GM21723 (cell line): ENCODE data around the gene NOL3.

Experiments
- ATAC-seq: cut with Tn5 transposase; IDR thresholded peaks from one replicate; pipeline ENCODE4 v1.9.1; 2021; ENCODE audit warnings: mild to moderate bottlenecking, moderate library complexity; ENCODE audit not compliant: unreplicated experiment

Gene NOL3

GRCh38 chr16:67169642-67170167 is 633 bp upstream of the NOL3 start:
- ATAC-seq, result peak; percentile 9

DNA sequence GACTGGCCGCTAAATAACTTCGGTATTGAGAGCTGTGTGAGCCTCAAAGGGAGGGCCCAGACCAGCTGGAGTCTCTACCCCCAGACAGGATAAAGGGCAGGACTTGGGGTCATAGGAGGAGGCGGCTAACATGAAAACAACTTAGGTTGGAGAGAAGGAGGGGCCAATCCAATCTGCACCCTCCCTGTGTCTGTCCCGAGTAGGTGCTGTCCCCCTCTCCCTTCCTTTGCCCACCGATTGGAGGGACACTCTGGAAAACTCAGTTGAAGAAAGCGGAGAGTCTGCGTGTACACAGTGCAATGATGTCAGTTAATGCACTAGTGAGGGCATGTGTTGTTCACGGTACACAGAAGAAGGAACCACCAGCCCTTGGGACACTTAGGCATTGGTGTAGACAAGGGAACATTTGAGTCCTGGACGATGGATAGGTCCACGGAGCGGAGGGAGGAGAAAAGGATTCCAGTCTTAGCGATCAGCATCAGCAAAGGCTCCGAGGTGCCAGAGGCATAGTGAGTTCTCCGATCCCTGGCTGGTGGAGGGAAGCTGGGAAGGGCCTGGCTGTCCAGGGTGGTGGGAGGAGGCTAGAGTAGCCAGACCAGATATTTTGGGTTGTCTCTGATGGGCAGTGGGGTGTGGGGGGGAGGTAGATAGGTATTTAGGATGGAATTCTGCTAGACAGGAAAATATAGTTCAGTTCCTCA is 761 bp downstream of the NOL3 start:
- ATAC-seq, result peak; percentile 6

DNA sequence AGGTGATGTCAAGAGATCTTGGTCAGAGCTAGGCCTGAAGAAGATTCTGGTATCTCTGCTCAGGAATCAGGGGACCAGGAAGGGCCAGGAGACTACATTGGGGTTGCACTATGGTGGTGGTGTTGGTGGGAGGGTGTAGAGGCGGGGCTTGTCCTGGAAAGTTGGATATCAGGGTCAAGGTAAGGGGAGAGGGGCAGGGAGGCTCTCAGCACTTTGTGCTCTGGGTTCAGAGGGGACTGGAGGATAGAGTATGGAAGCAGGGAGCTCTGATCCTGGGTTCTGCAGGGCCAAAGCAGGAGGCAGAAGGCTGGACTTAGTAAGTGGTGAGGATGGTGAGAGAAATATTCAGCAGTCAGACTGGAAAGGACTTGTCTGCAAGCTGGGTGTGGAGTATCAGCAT is 3.0 kb downstream of the NOL3 start:
- no peak for ATAC-seq

GRCh38 chr16:67173808-67174705 is 3.7 kb downstream of the NOL3 start:
- peak; percentile 32 for ATAC-seq

GRCh38 chr16:67174706-67175231 is 4.4 kb downstream of the NOL3 start:
- no peak for ATAC-seq

DNA sequence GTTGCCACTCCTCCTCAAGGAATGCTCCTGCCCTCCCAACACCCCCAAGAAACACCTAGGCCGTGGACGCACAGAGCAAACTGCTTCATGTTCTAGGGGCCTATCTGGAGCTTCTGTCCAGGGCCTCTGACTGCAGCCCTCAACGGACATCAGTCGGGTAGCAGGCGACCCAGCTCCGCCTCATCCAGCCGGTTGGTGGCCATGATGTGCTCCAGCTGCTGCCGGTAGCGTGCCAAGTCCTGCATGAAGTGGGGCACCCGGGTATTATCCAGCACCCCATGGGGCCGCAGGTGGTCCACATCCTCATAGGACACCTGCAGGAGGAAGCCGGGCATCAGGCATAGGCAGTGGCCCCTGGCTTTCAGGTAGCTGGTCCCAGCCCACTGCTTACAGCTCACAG is 6.3 kb downstream of the NOL3 start:
- no peak for ATAC-seq

DNA sequence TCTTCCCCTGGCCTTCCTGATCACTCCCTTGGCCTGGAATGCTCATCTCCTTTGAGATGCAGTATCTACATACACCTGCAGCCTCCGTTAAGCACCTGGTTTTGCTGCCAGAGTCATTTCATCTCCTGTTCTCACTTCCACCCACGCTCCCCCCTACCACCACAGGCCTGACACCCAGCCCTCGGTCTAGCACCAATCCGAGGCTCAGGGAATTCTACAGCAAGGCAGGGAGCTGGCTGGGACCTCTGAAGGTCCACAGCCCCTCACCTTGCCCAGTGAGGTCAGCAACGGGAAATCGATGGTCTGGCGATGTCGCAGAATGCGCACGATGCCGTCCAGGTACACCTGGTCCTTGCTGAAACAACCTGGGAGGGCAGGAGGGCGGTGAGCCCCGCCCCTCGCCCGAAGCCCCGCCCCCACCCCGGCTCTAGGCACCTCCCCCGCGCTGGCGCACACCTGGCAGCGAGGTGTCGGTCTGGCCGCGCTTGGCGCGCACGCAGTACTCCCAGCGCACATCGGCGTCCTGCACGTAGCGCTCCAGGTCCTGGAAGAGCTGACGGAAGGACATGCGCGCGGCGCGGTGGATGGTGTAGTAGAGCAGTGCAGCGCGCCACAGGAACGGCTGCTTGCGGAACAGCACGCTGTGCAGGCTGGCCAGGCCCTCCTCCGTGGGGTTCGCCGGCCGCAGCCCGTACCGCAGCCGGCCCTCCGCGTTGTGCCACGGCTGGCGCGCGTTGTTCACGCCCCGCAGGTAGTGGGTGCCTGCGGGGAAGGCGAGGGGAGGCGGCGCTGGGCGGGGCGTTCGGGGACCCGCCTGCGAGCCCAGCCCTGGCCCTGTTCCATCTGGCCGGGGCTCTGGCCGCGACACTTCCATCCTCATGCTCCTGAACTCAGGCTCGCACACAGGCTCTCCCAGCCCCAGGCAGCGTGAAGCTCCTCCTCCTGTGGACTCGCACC is 7.7 kb downstream of the NOL3 start:
- ATAC-seq, result no peak

GRCh38 chr16:67179421-67180080 is 9.2 kb downstream of the NOL3 start:
- no peak for ATAC-seq

DNA sequence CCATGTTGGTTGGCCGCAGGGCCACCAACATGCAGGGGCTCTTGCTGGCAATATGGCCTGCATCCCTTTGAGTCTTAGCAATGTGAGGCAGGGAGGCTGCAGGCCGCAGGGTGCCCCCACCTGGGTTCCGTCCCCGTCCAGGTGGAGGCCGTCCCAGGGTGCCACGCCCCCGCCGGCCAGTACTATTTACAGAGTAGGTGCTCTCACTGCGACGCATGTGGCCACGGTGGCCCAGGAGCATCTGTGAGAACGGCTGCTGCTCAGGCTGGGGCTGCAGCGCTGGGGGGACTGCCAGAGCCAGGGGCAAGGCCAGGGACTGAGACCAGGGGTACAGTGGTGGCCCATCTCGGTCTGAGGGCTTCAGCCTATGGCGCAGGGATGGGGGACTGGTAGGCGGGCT is 9.8 kb downstream of the NOL3 start:
- no peak for ATAC-seq

DNA sequence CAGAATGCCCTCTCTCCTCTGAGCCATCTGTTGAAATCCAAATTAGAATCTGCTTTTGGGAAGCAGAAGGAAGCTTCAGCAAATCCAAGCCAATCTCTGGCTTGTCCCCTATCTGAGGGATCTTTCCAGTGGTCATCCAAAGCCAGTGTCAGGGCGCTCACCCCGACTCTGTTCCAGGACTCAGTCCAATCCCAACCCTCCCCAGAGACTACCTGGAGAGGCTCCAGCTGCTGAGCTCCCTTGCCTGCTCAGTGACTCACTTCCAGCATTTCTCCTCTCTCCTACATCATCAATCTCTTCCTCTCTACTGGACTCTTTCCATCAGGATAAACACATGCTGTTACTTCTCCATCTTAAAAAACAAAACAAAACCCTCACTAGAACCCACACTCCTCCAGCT is 11.0 kb downstream of the NOL3 start:
- ATAC-seq, result no peak

GRCh38 chr16:67182288-67182687 is 11.9 kb downstream of the NOL3 start:
- no peak for ATAC-seq

GRCh38 chr16:67183284-67183626 is 12.9 kb downstream of the NOL3 start:
- no peak for ATAC-seq

- ATAC-seq, result peak; percentile 92
Observed at GRCh38 chr16:67183627-67184452, 13.5 kb downstream of the NOL3 start, which contains the start of gene MATCAP1. TSS of gene MATCAP1 (minus strand) at chr16:67183963. CDS start at chr16:67180610, 3,353 bp downstream.

DNA sequence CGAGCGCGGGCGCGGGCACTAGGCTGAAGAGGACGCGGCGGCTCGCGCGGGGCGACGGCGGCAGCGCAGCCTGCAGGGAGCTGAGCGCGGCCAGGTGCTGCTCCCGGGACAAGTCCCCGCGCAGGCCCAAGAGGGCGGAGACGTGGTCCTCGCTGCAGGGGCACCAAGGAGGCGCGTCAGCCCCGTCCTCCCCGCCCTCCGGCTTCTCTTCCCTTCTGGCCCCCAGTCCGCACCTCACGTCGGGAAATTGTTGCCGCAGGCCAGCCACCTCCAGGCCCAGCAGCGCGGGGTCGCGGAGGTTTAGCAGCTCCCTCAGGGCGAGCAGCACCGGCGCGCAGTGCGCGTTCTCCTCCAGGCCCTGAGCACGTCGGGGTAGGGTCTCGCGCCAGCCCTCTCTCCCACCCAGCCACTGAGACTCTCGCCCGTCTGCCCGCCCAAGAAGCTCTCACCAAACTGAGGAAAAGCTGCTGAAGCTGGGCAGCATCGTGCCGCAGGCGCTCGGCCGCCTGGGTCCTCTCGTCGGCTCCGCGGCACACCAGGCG is 14.2 kb downstream of the NOL3 start:
- ATAC-seq, result peak; percentile 13

DNA sequence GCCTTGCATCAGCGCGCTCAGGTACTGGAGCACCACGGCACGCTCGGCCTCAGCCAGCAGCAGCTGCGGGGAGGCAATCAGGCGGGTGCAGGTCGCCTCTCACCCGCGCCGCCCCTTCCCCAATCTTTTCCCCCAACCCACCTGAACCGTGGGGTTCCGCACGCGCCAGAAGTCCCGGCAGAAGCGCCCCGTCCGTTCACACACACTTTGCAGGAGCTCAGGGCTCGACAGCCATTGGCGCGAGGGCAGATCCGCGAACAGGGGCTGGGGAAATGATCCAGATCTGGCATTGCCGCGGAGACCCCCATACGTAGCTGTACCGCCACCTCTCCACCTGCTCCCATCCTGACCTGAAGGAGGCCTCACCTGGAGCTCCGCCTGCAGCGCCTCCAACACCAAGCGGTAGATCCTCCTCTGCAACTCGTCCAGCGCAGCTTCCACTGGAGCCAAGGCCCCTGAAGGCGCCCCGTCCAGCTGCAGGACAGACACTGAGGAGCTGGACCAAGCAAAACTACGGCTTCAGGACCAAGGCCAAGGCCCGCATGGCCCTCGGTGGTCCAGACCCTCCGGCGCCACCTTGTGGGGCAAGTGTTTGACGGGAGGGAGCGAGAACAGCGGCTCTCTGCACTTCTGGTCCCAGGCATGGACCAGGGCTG is 14.8 kb downstream of the NOL3 start:
- ATAC-seq, result peak; percentile 31

GRCh38 chr16:67185651-67186134 is 15.4 kb downstream of the NOL3 start:
- no peak for ATAC-seq

- ATAC-seq, result no peak
Observed at GRCh38 chr16:67186550-67186950, 16.2 kb downstream of the NOL3 start.

GRCh38 chr16:67187175-67187890 is 17.0 kb downstream of the NOL3 start:
- no peak for ATAC-seq
